WI38 (cell line): ENCODE data around the gene CASP1.
"Not testable (repeated sequence)": the region's sequence is repeated elsewhere in the genome, so short reads cannot be mapped to it uniquely, and the experiment has no call there.

Experiments used
- H3K4me3 ChIP-seq: 2 replicates; pipeline ENCODE4 v1.5.1; 2011; ENCODE audit warnings: low read depth, mild to moderate bottlenecking, control low read depth, low read length
- TF ChIP-seq, protein P1 (sequence below): IDR thresholded peaks from 2 replicates; pipeline ENCODE4 v1.5.1; 2012; ENCODE audit warnings: low read depth, mild to moderate bottlenecking, control low read depth, low read length

Gene CASP1

DNA sequence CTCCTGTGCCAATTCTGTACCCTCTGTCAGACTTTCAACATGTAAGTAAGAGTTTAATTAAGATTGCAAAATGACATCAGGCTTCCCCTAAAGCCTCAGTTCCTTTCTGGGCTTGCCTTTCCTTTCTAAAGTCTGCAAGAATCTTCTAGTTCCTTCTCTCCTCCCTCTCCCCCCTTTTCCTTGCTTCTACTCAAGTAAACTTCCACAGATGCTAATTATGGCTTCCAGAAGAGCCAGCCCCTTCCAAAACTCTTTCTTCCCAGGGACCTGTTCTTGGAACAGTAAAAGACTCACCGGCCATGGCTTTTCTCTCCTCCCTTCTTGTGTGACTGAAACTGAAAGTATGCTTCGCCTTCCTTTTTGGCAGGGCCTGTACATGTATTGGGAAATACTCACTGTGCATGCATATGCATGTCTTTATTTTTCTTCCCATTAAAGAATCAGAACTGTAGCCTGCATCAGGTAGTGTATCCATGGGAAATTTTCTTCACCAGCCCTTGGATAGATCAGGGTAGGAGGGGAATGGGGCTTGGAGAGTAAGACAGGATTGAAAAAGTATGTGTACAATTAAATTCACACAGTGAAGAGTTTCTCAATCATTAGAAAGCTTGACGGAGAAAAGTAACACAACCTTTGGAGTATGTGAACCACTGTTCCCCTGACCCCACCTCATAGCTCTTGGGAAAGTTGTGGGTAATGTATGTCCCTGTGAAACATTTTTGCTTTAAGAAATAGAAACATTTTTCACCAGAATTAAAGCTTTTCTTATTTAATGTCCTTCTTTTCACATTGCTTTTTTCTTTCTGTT lies at the start of gene CASP1:
Gene CASP1 (minus strand): TSS at position 332 of the 808 bp plus-strand sequence. CDS start 31 bp downstream, at position 301.
- H3K4me3 ChIP-seq = peak within 1 kb of the TSS; percentile 57
- TF ChIP-seq, protein P1, sequence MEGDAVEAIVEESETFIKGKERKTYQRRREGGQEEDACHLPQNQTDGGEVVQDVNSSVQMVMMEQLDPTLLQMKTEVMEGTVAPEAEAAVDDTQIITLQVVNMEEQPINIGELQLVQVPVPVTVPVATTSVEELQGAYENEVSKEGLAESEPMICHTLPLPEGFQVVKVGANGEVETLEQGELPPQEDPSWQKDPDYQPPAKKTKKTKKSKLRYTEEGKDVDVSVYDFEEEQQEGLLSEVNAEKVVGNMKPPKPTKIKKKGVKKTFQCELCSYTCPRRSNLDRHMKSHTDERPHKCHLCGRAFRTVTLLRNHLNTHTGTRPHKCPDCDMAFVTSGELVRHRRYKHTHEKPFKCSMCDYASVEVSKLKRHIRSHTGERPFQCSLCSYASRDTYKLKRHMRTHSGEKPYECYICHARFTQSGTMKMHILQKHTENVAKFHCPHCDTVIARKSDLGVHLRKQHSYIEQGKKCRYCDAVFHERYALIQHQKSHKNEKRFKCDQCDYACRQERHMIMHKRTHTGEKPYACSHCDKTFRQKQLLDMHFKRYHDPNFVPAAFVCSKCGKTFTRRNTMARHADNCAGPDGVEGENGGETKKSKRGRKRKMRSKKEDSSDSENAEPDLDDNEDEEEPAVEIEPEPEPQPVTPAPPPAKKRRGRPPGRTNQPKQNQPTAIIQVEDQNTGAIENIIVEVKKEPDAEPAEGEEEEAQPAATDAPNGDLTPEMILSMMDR = no peak

DNA sequence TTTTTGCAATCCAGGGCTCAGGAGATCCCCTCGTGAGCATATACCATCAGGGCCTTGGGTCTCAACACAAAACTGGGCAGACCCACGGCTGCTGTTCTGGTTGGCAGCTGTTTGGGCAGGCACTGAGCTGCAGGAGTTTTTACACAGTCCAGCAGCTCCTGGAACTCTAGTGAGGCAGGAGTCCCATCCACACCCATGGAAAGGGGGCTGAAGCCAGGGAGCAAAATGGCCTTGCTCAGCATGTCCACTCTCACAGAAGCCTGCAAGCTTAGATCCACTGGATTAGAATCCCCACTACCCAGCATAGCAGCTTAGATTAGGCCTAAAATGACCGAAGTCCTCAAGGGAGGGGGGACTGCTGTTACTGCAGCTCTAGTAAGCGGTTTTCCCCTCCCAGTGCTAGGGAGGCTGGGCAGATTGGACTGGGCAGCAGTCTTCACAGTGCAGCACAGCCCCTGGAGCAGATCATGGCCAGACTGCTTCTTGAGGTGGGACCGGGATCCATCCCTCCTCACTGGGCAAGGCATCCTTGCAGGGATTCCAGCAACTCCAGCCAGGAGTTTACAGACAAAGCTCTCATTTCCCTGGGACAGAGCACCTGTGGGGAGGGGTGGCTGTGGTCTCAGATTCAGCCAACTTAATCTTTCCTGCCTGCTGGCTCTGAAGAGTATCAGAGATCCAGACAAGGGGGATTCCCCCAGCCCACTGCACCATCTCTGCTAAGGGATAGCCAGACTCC lies 46.6 kb upstream of the CASP1 start:
- H3K4me3 ChIP-seq = no peak overlapping the region
- TF ChIP-seq, protein P1 = no peak

DNA sequence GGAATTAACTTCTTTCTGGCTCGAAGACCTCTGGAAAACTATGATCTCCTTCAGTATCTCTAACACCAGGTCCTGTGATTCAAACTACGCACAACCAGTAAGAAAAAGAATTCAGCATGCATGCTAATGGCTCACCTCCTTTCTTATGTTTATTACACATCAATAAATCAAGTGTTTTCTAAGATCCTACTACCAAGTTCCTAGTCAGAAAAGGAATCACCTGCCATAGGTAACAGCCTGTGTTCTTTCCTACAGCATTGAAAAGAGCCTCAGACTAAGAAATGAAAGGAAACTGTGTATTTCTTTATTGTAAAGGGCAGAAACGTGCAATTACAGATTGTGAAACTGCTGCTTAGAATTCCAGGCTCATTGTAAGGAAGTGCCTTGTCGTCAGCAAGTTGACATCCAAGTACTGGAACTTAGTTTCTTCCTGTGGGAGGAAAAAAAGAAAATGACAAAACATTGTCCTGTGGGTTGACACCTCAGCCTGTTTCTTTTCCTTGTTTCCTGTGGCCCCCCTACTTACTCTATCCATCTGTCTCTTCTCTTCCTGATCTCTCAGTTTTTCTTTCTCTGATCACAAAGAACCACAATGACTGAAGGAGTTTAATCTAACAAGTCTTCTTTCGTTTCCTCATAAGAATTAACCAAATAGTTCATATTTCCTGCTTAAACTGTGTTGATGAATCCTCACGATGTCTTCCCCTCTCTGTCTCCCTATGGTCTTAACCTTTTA lies 45.4 kb upstream of the CASP1 start:
- not testable (repeated sequence) for H3K4me3 ChIP-seq

DNA sequence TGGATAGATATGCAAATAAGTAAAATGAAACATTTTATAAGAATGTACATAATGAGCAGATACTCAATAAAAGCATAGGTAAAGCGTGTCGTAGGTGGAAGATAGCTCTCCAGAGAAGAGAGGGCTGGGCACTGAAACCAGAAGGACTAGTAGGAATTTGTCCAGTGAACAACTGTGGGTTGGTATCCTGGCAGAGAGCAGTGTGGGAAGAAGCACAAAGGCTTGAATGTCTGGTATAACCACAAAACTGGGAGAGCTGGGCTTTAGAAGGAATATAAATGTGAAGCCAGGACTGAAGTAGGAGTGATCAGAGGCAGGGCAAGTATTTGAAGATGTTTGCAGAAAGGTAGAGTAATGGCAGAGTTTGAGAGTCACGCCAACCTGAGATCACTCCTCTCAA lies 43.3 kb upstream of the CASP1 start:
- TF ChIP-seq, protein P1 = no peak
- no peak overlapping the region for H3K4me3 ChIP-seq

DNA sequence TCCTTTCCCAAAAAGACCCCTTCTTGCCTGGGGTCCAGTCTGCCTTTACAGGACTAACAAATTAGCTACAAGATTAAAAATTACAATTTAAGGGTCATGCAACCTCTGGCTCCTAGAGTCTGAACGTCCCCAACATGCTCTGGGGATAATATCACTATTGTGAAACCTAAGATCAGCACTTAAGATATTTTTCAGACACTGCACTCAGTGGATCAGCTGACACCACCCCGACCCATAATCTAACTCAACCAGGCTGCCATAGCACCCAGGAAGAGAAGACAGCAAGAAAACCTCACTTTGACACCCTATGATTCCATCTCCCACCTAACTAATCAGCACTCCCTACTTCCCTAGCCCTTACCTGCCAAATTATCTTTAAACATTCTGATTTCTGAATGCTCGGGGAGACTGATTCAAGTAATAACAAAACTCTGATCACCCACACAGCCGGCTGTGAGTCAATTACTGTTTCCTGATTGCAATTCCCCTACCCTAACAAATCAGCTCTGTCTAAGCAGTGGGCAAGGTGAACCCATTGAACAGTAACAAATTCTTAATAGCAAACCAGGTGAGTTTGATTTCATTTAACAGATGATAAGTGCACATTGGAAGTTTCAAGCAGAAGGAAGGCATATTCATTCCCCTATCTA lies 42.3 kb upstream of the CASP1 start:
- not testable (repeated sequence) for H3K4me3 ChIP-seq

DNA sequence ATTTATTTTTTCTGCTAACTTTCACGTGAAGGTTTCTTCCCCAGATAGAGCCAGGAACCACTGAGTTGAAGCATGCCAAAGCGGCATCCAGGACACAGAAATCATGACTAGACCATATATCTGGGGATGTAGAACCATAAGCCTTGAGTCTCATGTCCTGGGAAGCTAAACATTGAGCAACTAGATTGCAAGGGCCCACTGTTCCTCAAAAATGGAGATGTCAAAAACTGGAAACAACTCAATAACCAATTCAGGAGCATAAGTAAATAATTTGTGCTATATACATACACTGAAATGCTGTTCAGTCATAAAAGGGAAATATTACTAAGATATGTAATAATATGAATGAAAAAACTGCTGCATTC lies 39.2 kb upstream of the CASP1 start:
- TF ChIP-seq, protein P1 = no peak

DNA sequence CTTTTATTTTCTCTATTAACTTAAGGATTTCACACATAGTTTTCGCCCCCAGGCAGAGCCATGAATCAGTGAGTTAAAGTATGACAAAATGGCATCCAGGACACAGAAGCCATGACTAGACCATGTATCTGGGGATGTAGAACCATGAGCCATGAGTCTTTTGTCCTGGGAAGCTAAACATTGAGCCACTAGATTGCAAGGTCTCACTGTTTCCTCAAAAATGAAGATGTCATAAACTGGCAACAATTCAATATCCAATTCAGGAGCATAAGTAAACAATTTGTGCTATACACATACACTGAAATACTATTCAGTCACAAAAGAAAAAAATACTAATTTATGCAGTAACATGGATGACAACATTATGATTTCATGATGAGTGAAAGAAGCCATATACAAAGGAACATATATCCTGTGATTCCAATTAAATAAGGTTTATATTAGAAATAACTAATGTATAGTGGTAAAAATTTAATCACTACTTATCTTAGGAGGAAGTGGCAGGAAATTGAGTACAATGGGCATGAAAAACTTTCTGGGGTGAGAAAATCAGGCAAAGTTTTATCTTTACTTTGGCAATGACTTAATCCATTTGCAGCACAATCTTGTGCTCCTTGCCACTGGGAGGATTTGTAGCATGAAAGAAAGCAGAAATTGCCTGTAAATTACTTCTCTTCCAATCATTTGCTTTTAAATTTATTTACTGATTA lies 38.7 kb upstream of the CASP1 start:
- H3K4me3 ChIP-seq = no peak overlapping the region
- TF ChIP-seq, protein P1 = no peak

More for the DNA sequence above, 39.2 kb upstream of the CASP1 start:
- H3K4me3 ChIP-seq = no peak overlapping the region

DNA sequence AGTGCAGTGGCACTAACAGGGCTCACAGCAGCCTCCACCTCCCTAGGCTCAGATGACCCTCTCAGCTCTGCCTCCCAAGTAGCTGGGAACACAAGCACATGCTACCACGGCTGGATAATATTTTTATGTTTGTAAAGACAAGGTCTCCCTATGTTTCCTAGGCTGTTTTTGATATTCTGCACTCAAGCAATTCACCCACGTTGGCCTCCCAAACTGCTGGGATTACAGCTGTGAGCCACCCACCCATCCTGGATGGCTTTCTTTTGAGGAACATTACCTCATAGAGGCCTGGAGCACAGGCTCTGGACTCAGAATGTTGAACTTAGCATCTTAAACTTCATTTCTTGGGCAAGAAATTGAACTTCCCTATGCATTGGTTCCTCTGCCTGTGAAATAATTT lies 37.1 kb upstream of the CASP1 start:
- not testable (repeated sequence) for H3K4me3 ChIP-seq
